Measurements from ENCODE around the gene ENPEP.

ENPEP gene

GRCh38 chr4:110540581-110540980 is 64.6 kb downstream of the ENPEP start:
- DNase-seq = no peak

GRCh38 chr4:110540982-110541451 is 65.1 kb downstream of the ENPEP start:
- H4K12ac ChIP-seq (ENCODE audit: low read depth, low read length) = no peak overlapping the region
- H4K91ac ChIP-seq (ENCODE audit: low read depth, low read length) = no peak overlapping the region
- no peak overlapping the region for H3K4me3 ChIP-seq (ENCODE audit: low read depth, low read length)
- H3K4me2 ChIP-seq (ENCODE audit: low read length) = no peak overlapping the region
- H3K9me3 ChIP-seq (ENCODE audit: insufficient read depth, low read depth, low read length) = no peaks in the 10 kb centered on the region
- H2BK12ac ChIP-seq (ENCODE audit: low read length) = no peak overlapping the region
- WGBS (ENCODE audit: extremely low coverage, insufficient coverage, insufficient read length) = no CpG with 5 or more reads among the region's 1 CpG
- H3K79me2 ChIP-seq (ENCODE audit: control insufficient read depth, insufficient read depth, low read length, poor library complexity) = no peaks in the 10 kb centered on the region
- H3K27me3 ChIP-seq (ENCODE audit: insufficient read depth, low read length) = no peaks in the 10 kb centered on the region
- no peak overlapping the region for H3K4ac ChIP-seq (ENCODE audit: low read depth, low read length)
- H2AFZ ChIP-seq (ENCODE audit: insufficient read depth, low read length, poor library complexity) = no peak overlapping the region
- no peak overlapping the region for H3K18ac ChIP-seq (ENCODE audit: low read length)
- no peak overlapping the region for H4K8ac ChIP-seq (ENCODE audit: low read depth, low read length)
- peak in 1 of 2 donors; percentile 21 for DNase-seq
- H3K14ac ChIP-seq (ENCODE audit: low read length) = no peak overlapping the region
- H2BK5ac ChIP-seq (ENCODE audit: low read depth, low read length, poor library complexity) = no peak overlapping the region
- no peak overlapping the region for H3K9ac ChIP-seq (ENCODE audit: low read length)
- H3K36me3 ChIP-seq (ENCODE audit: control insufficient read depth in 1 of 2, insufficient read depth in 2 of 2, low read length in 2 of 2) = peaks cover 0 to 2% of the 10 kb centered on the region in 2 experiments
- no peak overlapping the region for H2AK5ac ChIP-seq (ENCODE audit: low read length)
- no peak overlapping the region for H2BK120ac ChIP-seq (ENCODE audit: insufficient read depth, low read length, poor library complexity)
- H3K4me1 ChIP-seq (ENCODE audit: control insufficient read depth in 1 of 2, insufficient read depth in 2 of 2, low read length in 2 of 2) = no peaks in the 10 kb centered on the region
- H3K27ac ChIP-seq (ENCODE audit: low read depth, low read length) = no peak overlapping the region
- no peaks in the 10 kb centered on the region for H3K79me1 ChIP-seq (ENCODE audit: low read length)
- H3K23ac ChIP-seq (ENCODE audit: low read length) = no peak overlapping the region

More at GRCh38 chr4:110540581-110540980, 64.6 kb downstream of the ENPEP start:
- Histone ChIP-seq H3K27me3 (ENCODE audit: insufficient read depth, low read length) (no peaks in the 10 kb centered on the region), H2BK12ac (ENCODE audit: low read length) (no peak overlapping the region), H3K79me2 (ENCODE audit: control insufficient read depth, insufficient read depth, low read length, poor library complexity) (no peaks in the 10 kb centered on the region), H3K4me2 (ENCODE audit: low read length) (no peak overlapping the region), H2AFZ (ENCODE audit: insufficient read depth, low read length, poor library complexity) (no peak overlapping the region), H3K14ac (ENCODE audit: low read length) (no peak overlapping the region), H3K79me1 (ENCODE audit: low read length) (no peaks in the 10 kb centered on the region), H4K12ac (ENCODE audit: low read depth, low read length) (no peak overlapping the region), H2AK5ac (ENCODE audit: low read length) (no peak overlapping the region), H2BK120ac (ENCODE audit: insufficient read depth, low read length, poor library complexity) (no peak overlapping the region), H4K91ac (ENCODE audit: low read depth, low read length) (no peak overlapping the region), H3K18ac (ENCODE audit: low read length) (no peak overlapping the region), H3K23ac (ENCODE audit: low read length) (no peak overlapping the region), H3K4me1 (ENCODE audit: control insufficient read depth in 1 of 2, insufficient read depth in 2 of 2, low read length in 2 of 2) (no peaks in the 10 kb centered on the region), H3K4me3 (ENCODE audit: low read depth, low read length) (no peak overlapping the region), H4K8ac (ENCODE audit: low read depth, low read length) (no peak overlapping the region), H3K9me3 (ENCODE audit: insufficient read depth, low read depth, low read length) (no peaks in the 10 kb centered on the region), H2BK5ac (ENCODE audit: low read depth, low read length, poor library complexity) (no peak overlapping the region), H3K4ac (ENCODE audit: low read depth, low read length) (no peak overlapping the region), H3K9ac (ENCODE audit: low read length) (no peak overlapping the region), H3K36me3 (ENCODE audit: control insufficient read depth in 1 of 2, insufficient read depth in 2 of 2, low read length in 2 of 2) (peaks cover 0 to 2% of the 10 kb centered on the region in 2 experiments), H3K27ac (ENCODE audit: low read depth, low read length) (no peak overlapping the region)
- WGBS (ENCODE audit: extremely low coverage, insufficient coverage, insufficient read length) = no CpG with 5 or more reads among the region's 3 CpGs

DNA sequence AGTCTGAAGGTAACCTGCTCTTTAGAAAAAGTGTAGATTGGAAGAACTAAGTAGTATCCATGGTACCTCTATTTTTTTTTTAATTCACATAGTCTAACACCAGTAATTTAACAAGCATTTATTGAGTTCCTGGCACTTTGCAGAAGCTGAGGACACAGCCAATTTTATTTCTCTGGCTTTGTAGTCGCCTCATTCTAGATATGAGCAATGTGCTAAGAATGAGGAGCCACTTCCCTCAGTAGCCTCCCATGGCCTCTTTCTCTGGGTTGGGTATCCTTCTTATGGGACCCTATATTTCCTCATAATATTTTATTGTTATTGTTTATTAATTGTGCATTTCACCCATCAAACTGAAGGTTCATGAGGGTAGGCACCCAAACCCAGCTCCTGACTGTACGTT is 67.6 kb downstream of the ENPEP start:
- H2BK5ac ChIP-seq (ENCODE audit: low read depth, low read length, poor library complexity) = no peak overlapping the region
- no peak overlapping the region for H3K18ac ChIP-seq (ENCODE audit: low read length)
- no peak overlapping the region for H4K91ac ChIP-seq (ENCODE audit: low read depth, low read length)
- no peak overlapping the region for H3K27ac ChIP-seq (ENCODE audit: low read depth, low read length)
- H3K9ac ChIP-seq (ENCODE audit: low read length) = no peak overlapping the region
- no peak for DNase-seq
- no peak overlapping the region for H2BK120ac ChIP-seq (ENCODE audit: insufficient read depth, low read length, poor library complexity)
- H2AFZ ChIP-seq (ENCODE audit: insufficient read depth, low read length, poor library complexity) = no peak overlapping the region
- peaks cover 0 to 4% of the 10 kb centered on the region in 2 experiments for H3K36me3 ChIP-seq (ENCODE audit: control insufficient read depth in 1 of 2, insufficient read depth in 2 of 2, low read length in 2 of 2)
- H3K4ac ChIP-seq (ENCODE audit: low read depth, low read length) = no peak overlapping the region
- H3K14ac ChIP-seq (ENCODE audit: low read length) = no peak overlapping the region
- H3K27me3 ChIP-seq (ENCODE audit: insufficient read depth, low read length) = no peaks in the 10 kb centered on the region
- WGBS (ENCODE audit: extremely low coverage, insufficient coverage, insufficient read length) = no CpG with 5 or more reads among the region's 2 CpGs
- H3K4me1 ChIP-seq (ENCODE audit: control insufficient read depth in 1 of 2, insufficient read depth in 2 of 2, low read length in 2 of 2) = no peaks in the 10 kb centered on the region
- no peaks in the 10 kb centered on the region for H3K79me1 ChIP-seq (ENCODE audit: low read length)
- no peak overlapping the region for H4K12ac ChIP-seq (ENCODE audit: low read depth, low read length)
- no peak overlapping the region for H4K8ac ChIP-seq (ENCODE audit: low read depth, low read length)
- no peak overlapping the region for H2AK5ac ChIP-seq (ENCODE audit: low read length)
- H3K79me2 ChIP-seq (ENCODE audit: control insufficient read depth, insufficient read depth, low read length, poor library complexity) = no peaks in the 10 kb centered on the region
- H2BK12ac ChIP-seq (ENCODE audit: low read length) = no peak overlapping the region
- no peak overlapping the region for H3K4me3 ChIP-seq (ENCODE audit: low read depth, low read length)
- no peaks in the 10 kb centered on the region for H3K9me3 ChIP-seq (ENCODE audit: insufficient read depth, low read depth, low read length)
- H3K23ac ChIP-seq (ENCODE audit: low read length) = no peak overlapping the region
- H3K4me2 ChIP-seq (ENCODE audit: low read length) = no peak overlapping the region

DNA sequence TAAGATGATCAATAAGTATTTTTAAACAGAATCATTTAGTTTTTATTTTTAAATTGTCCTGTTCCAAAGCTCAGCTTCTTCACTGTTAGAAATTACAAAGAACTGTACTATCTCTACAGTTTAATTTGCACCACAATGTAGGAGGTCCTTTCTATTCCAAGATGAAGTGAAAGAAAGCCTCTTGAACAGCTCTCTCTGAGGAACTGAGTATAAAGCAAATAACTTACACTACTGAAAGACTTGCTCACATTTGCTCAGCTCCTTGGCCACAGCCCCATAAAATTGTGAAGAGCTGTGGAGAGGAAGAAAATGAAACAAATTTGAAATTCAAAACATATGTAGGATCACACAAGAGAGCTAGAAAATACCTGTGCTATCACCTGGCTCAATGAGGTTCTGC is 68.6 kb downstream of the ENPEP start:
- Histone ChIP-seq H3K79me2 (ENCODE audit: control insufficient read depth, insufficient read depth, low read length, poor library complexity) (no peaks in the 10 kb centered on the region), H2BK120ac (ENCODE audit: insufficient read depth, low read length, poor library complexity) (no peak overlapping the region), H3K4me2 (ENCODE audit: low read length) (no peak overlapping the region), H3K27me3 (ENCODE audit: insufficient read depth, low read length) (no peaks in the 10 kb centered on the region), H3K36me3 (ENCODE audit: control insufficient read depth in 1 of 2, insufficient read depth in 2 of 2, low read length in 2 of 2) (peaks cover 0 to 4% of the 10 kb centered on the region in 2 experiments), H2AFZ (ENCODE audit: insufficient read depth, low read length, poor library complexity) (no peak overlapping the region), H2AK5ac (ENCODE audit: low read length) (no peak overlapping the region), H2BK12ac (ENCODE audit: low read length) (no peak overlapping the region), H3K23ac (ENCODE audit: low read length) (no peak overlapping the region), H3K9ac (ENCODE audit: low read length) (no peak overlapping the region), H3K18ac (ENCODE audit: low read length) (no peak overlapping the region), H3K79me1 (ENCODE audit: low read length) (no peaks in the 10 kb centered on the region), H3K4me3 (ENCODE audit: low read depth, low read length) (no peak overlapping the region), H2BK5ac (ENCODE audit: low read depth, low read length, poor library complexity) (no peak overlapping the region), H3K4ac (ENCODE audit: low read depth, low read length) (no peak overlapping the region), H4K12ac (ENCODE audit: low read depth, low read length) (no peak overlapping the region), H4K8ac (ENCODE audit: low read depth, low read length) (no peak overlapping the region), H3K27ac (ENCODE audit: low read depth, low read length) (no peak overlapping the region), H3K4me1 (ENCODE audit: control insufficient read depth in 1 of 2, insufficient read depth in 2 of 2, low read length in 2 of 2) (no peaks in the 10 kb centered on the region), H3K9me3 (ENCODE audit: insufficient read depth, low read depth, low read length) (no peaks in the 10 kb centered on the region), H4K91ac (ENCODE audit: low read depth, low read length) (no peak overlapping the region), H3K14ac (ENCODE audit: low read length) (no peak overlapping the region)
- DNase-seq = no peak

All from trophoblast cell (in vitro differentiated cells and primary cell).